GM06990 (cell line): Measurements from ENCODE around the gene EHMT1.
"Not testable (repeated sequence)": the region's sequence is repeated elsewhere in the genome, so short reads cannot be mapped to it uniquely, and the experiment has no call there.

Experiments used
- DNase-seq: peaks from one replicate; pipeline ENCODE4 v3.0.0-alpha.2; 2011; ENCODE audit not compliant: insufficient read length; ENCODE audit errors: extremely low read depth
- H3K27me3 ChIP-seq: replicated peaks from 2 replicates; pipeline ENCODE4 v1.6.0; 2011; ENCODE audit warnings: low read length; ENCODE audit not compliant: control insufficient read depth, insufficient read depth
- H3K36me3 ChIP-seq: 2 replicates; pipeline ENCODE4 v1.5.1; 2011; ENCODE audit warnings: low read length; ENCODE audit not compliant: control insufficient read depth, insufficient read depth
- H3K4me3 ChIP-seq: replicated peaks from 2 replicates; pipeline ENCODE4 v1.5.1; 2011; ENCODE audit warnings: low read depth, mild to moderate bottlenecking, control low read depth, low read length
- CTCF ChIP-seq: IDR thresholded peaks from 2 replicates; pipeline ENCODE4 v1.5.1; 2011; ENCODE audit warnings: low read length, control low read depth, mild to moderate bottlenecking, inconsistent platforms; ENCODE audit not compliant: insufficient read depth, poor library complexity, severe bottlenecking

EHMT1 gene

GRCh38 chr9:137802521-137803243 lies 183.9 kb downstream of the EHMT1 start:
- no peak for TF ChIP-seq CTCF
- Histone ChIP-seq H3K4me3 (no peak overlapping the region), H3K27me3 (no peaks in the 10 kb centered on the region), H3K36me3 (peaks cover 48% of the 10 kb centered on the region)
- DNase-seq = no peak

- DNase-seq = no peak
- Histone ChIP-seq H3K4me3 (no peak overlapping the region), H3K27me3 (no peaks in the 10 kb centered on the region), H3K36me3 (peaks cover 33% of the 10 kb centered on the region)
- TF ChIP-seq CTCF = no peak
Observed at GRCh38 chr9:137804908-137805630, 186.3 kb downstream of the EHMT1 start.

GRCh38 chr9:137807721-137808703 lies 189.2 kb downstream of the EHMT1 start:
- DNase-seq = no peak
- peaks cover 17% of the 10 kb centered on the region for H3K36me3 ChIP-seq

GRCh38 chr9:137809040-137809576 lies 190.3 kb downstream of the EHMT1 start:
- DNase-seq = no peak
- TF ChIP-seq CTCF = no peak

More at GRCh38 chr9:137807721-137808703, 189.2 kb downstream of the EHMT1 start:
- TF ChIP-seq CTCF = no peak
- H3K27me3 ChIP-seq = no peaks in the 10 kb centered on the region
- no peak overlapping the region for H3K4me3 ChIP-seq

GRCh38 chr9:137809726-137810450 lies 191.1 kb downstream of the EHMT1 start:
- not testable (repeated sequence) for H3K27me3 ChIP-seq, H3K4me3 ChIP-seq, DNase-seq
- H3K36me3 ChIP-seq = peaks cover 22% of the 10 kb centered on the region

More at GRCh38 chr9:137809040-137809576, 190.3 kb downstream of the EHMT1 start:
- no peak overlapping the region for H3K4me3 ChIP-seq
- H3K36me3 ChIP-seq = peaks cover 22% of the 10 kb centered on the region
- H3K27me3 ChIP-seq = no peaks in the 10 kb centered on the region
